Osteocyte (in vitro differentiated cells): ENCODE results near the gene DPYD. TPM values are rescaled to one million over a fixed set of nuclear protein-coding genes. Genes with fewer than 3 reads are reported as not detected.

ENCODE experiments used
- DNase-seq: peaks from one replicate; pipeline ENCODE4 v3.0.0; 2021; ENCODE audit warnings: mixed read lengths; ENCODE audit not compliant: unreplicated experiment; ENCODE audit errors: extremely low spot score
- H3K27ac Mint-ChIP-seq: one replicate; pipeline ENCODE4 v1.8.0; 2021; ENCODE audit warnings: mild to moderate bottlenecking, mixed read lengths; ENCODE audit not compliant: unreplicated experiment
- H3K27me3 Mint-ChIP-seq: one replicate; pipeline ENCODE4 v1.8.0; 2021; ENCODE audit warnings: mixed read lengths; ENCODE audit not compliant: unreplicated experiment
- H3K36me3 Mint-ChIP-seq: one replicate; pipeline ENCODE4 v1.8.0; 2021; ENCODE audit warnings: mixed read lengths; ENCODE audit not compliant: unreplicated experiment
- H3K4me1 Mint-ChIP-seq: one replicate; pipeline ENCODE4 v1.8.0; 2021; ENCODE audit warnings: mixed read lengths; ENCODE audit not compliant: unreplicated experiment
- H3K4me3 Mint-ChIP-seq: one replicate; pipeline ENCODE4 v1.8.0; 2021; ENCODE audit warnings: mild to moderate bottlenecking, moderate library complexity, mixed read lengths; ENCODE audit not compliant: unreplicated experiment
- H3K9me3 Mint-ChIP-seq: one replicate; pipeline ENCODE4 v1.8.0; 2021; ENCODE audit warnings: mixed read lengths; ENCODE audit not compliant: unreplicated experiment
- CTCF ChIP-seq: fragments of 200-600 bp; sonication (generic); IDR thresholded peaks from 2 replicates; pipeline ENCODE4 v1.5.0; 2021; ENCODE audit warnings: antibody characterized with exemption, mild to moderate bottlenecking, moderate library complexity
- total RNA-seq: library from RNA; stranded (reverse); gene quantifications from 2 replicates; pipeline ENCODE4 v1.2.1, GENCODE V29; 2021

DPYD gene
- total RNA-seq, 1 donor from 2014 or later = 44.0 TPM

GRCh38 chr1:97298966-97299365, 621.9 kb downstream of the DPYD start:
- no peak for DNase-seq
- no peaks in the 10 kb centered on the region for H3K4me1 Mint-ChIP-seq

GRCh38 chr1:97297611-97298010, 623.2 kb downstream of the DPYD start:
- Mint-ChIP-seq H3K27me3 (no peaks in the 10 kb centered on the region), H3K27ac (no peak overlapping the region), H3K4me3 (no peak overlapping the region), H3K9me3 (no peaks in the 10 kb centered on the region), H3K36me3 (peaks cover 3% of the 10 kb centered on the region), H3K4me1 (no peaks in the 10 kb centered on the region)
- no peak for DNase-seq
- no peak for TF ChIP-seq CTCF

More at GRCh38 chr1:97298966-97299365, 621.9 kb downstream of the DPYD start:
- Mint-ChIP-seq H3K27ac (no peak overlapping the region), H3K27me3 (no peaks in the 10 kb centered on the region), H3K4me3 (no peak overlapping the region), H3K36me3 (peaks cover 3% of the 10 kb centered on the region), H3K9me3 (no peaks in the 10 kb centered on the region)
- TF ChIP-seq CTCF = no peak

- peaks cover 11% of the 10 kb centered on the region for H3K4me1 Mint-ChIP-seq
- H3K27me3 Mint-ChIP-seq = no peaks in the 10 kb centered on the region
- no peak overlapping the region for H3K4me3 Mint-ChIP-seq
- H3K9me3 Mint-ChIP-seq = peaks cover 14% of the 10 kb centered on the region
- peaks cover 20% of the 10 kb centered on the region for H3K36me3 Mint-ChIP-seq
- DNase-seq = no peak
- TF ChIP-seq CTCF = no peak
- H3K27ac Mint-ChIP-seq = no peak overlapping the region
Observed at GRCh38 chr1:97281962-97282361, 638.9 kb downstream of the DPYD start.

- H3K4me3 Mint-ChIP-seq = no peak overlapping the region
- no peaks in the 10 kb centered on the region for H3K27me3 Mint-ChIP-seq
- no peak for TF ChIP-seq CTCF
- H3K36me3 Mint-ChIP-seq = peaks cover 20% of the 10 kb centered on the region
- DNase-seq = no peak
- H3K27ac Mint-ChIP-seq = peak overlapping the region; percentile 12
- H3K9me3 Mint-ChIP-seq = peaks cover 8% of the 10 kb centered on the region
- peaks cover 11% of the 10 kb centered on the region for H3K4me1 Mint-ChIP-seq
Observed at GRCh38 chr1:97277891-97278654, 642.8 kb downstream of the DPYD start.

- no peak for TF ChIP-seq CTCF
- no peaks in the 10 kb centered on the region for H3K27me3 Mint-ChIP-seq
- no peak for DNase-seq
- peaks cover 15% of the 10 kb centered on the region for H3K36me3 Mint-ChIP-seq
- peaks cover 30% of the 10 kb centered on the region for H3K4me1 Mint-ChIP-seq
- H3K9me3 Mint-ChIP-seq = peaks cover 2% of the 10 kb centered on the region
- H3K27ac Mint-ChIP-seq = peak overlapping the region; percentile 45
- peak overlapping the region; percentile 16 for H3K4me3 Mint-ChIP-seq
Observed at GRCh38 chr1:97271916-97272788, 648.7 kb downstream of the DPYD start.
